Endometrial microvascular endothelial cells (primary cell): ENCODE data around the gene AKAP4. TPM values are rescaled to one million over a fixed set of nuclear protein-coding genes. Genes with fewer than 3 reads are reported as not detected.

Experiments used
- in situ Hi-C: cut with HindIII; loops from 2 replicates; pipeline ENCODE4 v1.10.0; 2017; ENCODE audit warnings: low sequenced_read_pairs, low pct_unique_long_range_greater_than_20kb; ENCODE audit errors: inconsistent ontology term
- total RNA-seq: library from RNA; depleted of rRNA; stranded (reverse); fragments of >200 nt; gene quantifications from one replicate; pipeline ENCODE4 v1.2.3, GENCODE V29; 2015; ENCODE audit errors: inconsistent ontology term

Gene AKAP4
- total RNA-seq, 1 donor from 2014 or later, result not detected

DNA sequence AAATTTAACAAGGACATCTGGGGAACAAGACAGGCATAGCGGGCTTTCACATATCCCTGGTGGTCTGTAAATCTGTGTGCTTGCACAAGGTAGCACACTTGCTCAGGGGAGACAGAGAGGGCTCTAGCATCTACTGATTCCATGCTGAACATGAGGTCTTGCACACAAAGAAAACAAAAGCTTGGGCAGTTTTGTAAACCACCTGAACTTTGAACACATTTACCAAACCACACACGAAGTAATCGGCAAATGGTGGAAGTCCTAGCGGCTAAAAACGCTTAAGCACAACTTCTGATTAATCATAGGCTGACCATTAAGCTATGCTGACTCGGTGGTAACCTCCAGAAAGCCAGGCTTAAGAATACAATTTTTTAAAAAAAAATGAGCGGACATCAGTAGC, 52.8 kb downstream of the AKAP4 start:
- in situ Hi-C loops, result no loop called here

Other genes with a start within 250 kb of the AKAP4 start
- 0.19 TPM for gene CCNB3, start 3.8 kb upstream of the AKAP4 start, total RNA-seq